Peyer's patch (tissue), 4 donors: ENCODE measurements around the gene LTBP4.

Experiments
- CTCF ChIP-seq, 6 experiments: fragments of 450-650 bp in 4 of 6; fragments of 200-600 bp in 2 of 6; sonication (generic) in 1 of 6; IDR thresholded peaks; one replicate each; pipeline ENCODE4 v1.5.1; 2017 to 2019; ENCODE audit warnings: antibody characterized with exemption in 6 of 6, mild to moderate bottlenecking in 3 of 6, moderate library complexity in 1 of 6
- POLR2A ChIP-seq, 2 donors: fragments of 450-650 bp; IDR thresholded peaks; one replicate each; pipeline ENCODE4 v1.5.1; 2017; ENCODE audit warnings: antibody characterized with exemption in 2 of 2, mild to moderate bottlenecking in 2 of 2, moderate library complexity in 2 of 2

GRCh38 chr19:40650749-40651305 lies 49.7 kb downstream of the LTBP4 start:
- TF ChIP-seq CTCF (IDR thresholded peaks at IDR 0.05) (no peak), POLR2A (IDR thresholded peaks at IDR 0.05) (no peak)
